Lung (tissue), 12 donors: ENCODE measurements around the gene ZPR1. TPM values are rescaled to one million over a fixed set of nuclear protein-coding genes. Genes with fewer than 3 reads are reported as not detected.

ENCODE experiments used
- ATAC-seq: fragments of 200-7000 bp; cut with Tn5 transposase; one replicate; pipeline ENCODE4 v1.9.1; 2020; ENCODE audit warnings: moderate number of reproducible peaks; ENCODE audit not compliant: insufficient read depth, low FRiP score
- DNase-seq, 3 donors: peaks; one replicate each; pipeline ENCODE4 v3.0.0-alpha.2; 2013 to 2017
- H3K27ac ChIP-seq, 2 donors: one replicate each; pipeline ENCODE4 v1.5.1; 2013; ENCODE audit warnings: mild to moderate bottlenecking in 2 of 2, moderate library complexity in 2 of 2, control low read depth in 1 of 2, inconsistent platforms in 1 of 2, low read depth in 1 of 2, low read length in 1 of 2
- H3K27me3 ChIP-seq, 3 donors: one replicate each; pipeline ENCODE4 v1.5.1; 2013; ENCODE audit warnings: low read length in 2 of 3; ENCODE audit not compliant: control insufficient read depth in 3 of 3, insufficient read depth in 3 of 3
- H3K36me3 ChIP-seq, 4 donors: one replicate each; pipeline ENCODE4 v1.5.1; 2013; ENCODE audit warnings: low read length in 4 of 4, mild to moderate bottlenecking in 1 of 4, moderate library complexity in 1 of 4; ENCODE audit not compliant: control insufficient read depth in 4 of 4, insufficient read depth in 4 of 4
- H3K4me1 ChIP-seq, 5 donors: one replicate each; pipeline ENCODE4 v1.5.1; 2013; ENCODE audit warnings: low read length in 5 of 5, mild to moderate bottlenecking in 2 of 5, moderate library complexity in 1 of 5; ENCODE audit not compliant: control insufficient read depth in 5 of 5, insufficient read depth in 5 of 5
- H3K4me3 ChIP-seq: one replicate; pipeline ENCODE4 v1.5.1; 2013; ENCODE audit warnings: mild to moderate bottlenecking, control low read depth, moderate library complexity
- H3K9ac ChIP-seq, 2 donors: one replicate each; pipeline ENCODE4 v1.5.1; 2013; ENCODE audit warnings: low read length in 2 of 2, control low read depth in 1 of 2; ENCODE audit not compliant: insufficient read depth in 1 of 2
- H3K9me3 ChIP-seq, 4 donors: one replicate each; pipeline ENCODE4 v1.5.1; 2013; ENCODE audit warnings: low read length in 3 of 4, mild to moderate bottlenecking in 1 of 4, moderate library complexity in 1 of 4; ENCODE audit not compliant: control insufficient read depth in 4 of 4, insufficient read depth in 3 of 4
- WGBS, 2 donors: extraction: QIAGEN DNeasy Blood & Tissue Kit; methylation state at CpG; one replicate each; pipeline ENCODE4 v1.1.7; 2013; 5-methylcytosine and 5-hydroxymethylcytosine counted together
- polyA plus RNA-seq, 2 donors: library from polyadenylated mRNA; stranded (reverse); fragments of 200-250 nt; gene quantifications; one replicate each; pipeline ENCODE4 v1.2.1, GENCODE V29; 2013
- total RNA-seq, 2 donors: library from RNA; depleted of rRNA in 1 of 2; stranded (reverse); fragments of >200 nt in 1 of 2; gene quantifications; one replicate each; pipeline ENCODE4 v1.2.1, GENCODE V29; 2014 to 2021
- TF ChIP-seq, protein P1 (sequence below): IDR thresholded peaks from 2 replicates; pipeline ENCODE4 v1.5.1; 2012; ENCODE audit warnings: mild to moderate bottlenecking; ENCODE audit errors: control extremely low read depth, extremely low read depth
- donor health status: control.
- donor health status: control.
- donor health status: Bipolar disorder and iron deficiency.
- donor health status: healthy.
- donor health status: DM: yes; HTN: yes; CAD: no.

Gene ZPR1
- total and polyA plus RNA-seq, 4 donors, result 19.4 to 50.9 (median 34.5) TPM

DNA sequence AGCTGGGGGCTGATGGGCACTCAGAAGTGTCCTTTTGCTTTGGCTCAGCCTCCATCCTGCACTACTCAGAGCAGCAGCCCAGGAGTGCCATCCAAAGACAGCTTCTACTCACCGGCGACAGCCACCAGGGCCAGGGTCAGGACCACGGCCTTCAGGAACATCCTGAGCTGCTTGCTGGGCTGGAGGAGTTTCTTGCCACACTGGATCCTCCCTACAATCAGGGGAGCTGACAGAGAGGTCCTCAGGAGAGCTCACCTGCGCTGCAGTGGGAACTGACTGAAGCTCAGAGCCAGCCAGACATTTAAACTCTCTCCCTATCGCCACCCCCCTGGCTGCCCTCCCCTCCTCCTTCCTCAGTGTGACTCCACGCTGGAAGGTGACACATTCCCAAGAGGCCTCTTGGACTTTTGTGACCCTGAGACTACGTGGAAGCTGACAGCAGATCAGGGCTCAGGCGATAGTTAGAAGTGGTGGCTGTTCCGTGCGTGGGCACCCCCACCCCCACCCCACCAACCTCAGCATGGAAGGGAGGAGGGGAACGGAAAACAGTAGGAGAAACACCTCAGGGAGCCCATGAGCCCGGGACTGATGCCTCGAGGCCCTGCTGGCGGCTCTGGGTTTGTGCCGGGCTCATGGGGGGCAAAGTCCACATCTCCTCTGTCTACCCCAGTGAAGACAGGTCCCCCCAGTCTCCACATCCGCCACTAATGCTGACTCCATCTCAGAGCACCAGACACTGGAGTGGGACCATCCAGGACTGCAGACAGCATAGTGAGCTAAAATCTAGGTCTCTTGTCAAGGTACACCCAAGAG lies 35.4 kb upstream of the ZPR1 start, which contains the start of gene APOA4:
Gene APOA4, minus strand, starts transcription at position 274 of the 813 bp plus-strand sequence. Its CDS starts 113 bp downstream, at position 161.
- Histone ChIP-seq H3K27me3 (no peaks in the 10 kb centered on the region), H3K4me1 (peaks cover 0 to 4% (median 0%) of the 10 kb centered on the region in 5 donors), H3K9ac (no peak within 1 kb of the TSS), H3K9me3 (no peaks in the 10 kb centered on the region), H3K27ac (no peak within 1 kb of the TSS), H3K36me3 (no peaks in the 10 kb centered on the region), H3K4me3 (no peak within 1 kb of the TSS)
- ATAC-seq (no peak), DNase-seq (no peak)
- TF ChIP-seq, protein P1, sequence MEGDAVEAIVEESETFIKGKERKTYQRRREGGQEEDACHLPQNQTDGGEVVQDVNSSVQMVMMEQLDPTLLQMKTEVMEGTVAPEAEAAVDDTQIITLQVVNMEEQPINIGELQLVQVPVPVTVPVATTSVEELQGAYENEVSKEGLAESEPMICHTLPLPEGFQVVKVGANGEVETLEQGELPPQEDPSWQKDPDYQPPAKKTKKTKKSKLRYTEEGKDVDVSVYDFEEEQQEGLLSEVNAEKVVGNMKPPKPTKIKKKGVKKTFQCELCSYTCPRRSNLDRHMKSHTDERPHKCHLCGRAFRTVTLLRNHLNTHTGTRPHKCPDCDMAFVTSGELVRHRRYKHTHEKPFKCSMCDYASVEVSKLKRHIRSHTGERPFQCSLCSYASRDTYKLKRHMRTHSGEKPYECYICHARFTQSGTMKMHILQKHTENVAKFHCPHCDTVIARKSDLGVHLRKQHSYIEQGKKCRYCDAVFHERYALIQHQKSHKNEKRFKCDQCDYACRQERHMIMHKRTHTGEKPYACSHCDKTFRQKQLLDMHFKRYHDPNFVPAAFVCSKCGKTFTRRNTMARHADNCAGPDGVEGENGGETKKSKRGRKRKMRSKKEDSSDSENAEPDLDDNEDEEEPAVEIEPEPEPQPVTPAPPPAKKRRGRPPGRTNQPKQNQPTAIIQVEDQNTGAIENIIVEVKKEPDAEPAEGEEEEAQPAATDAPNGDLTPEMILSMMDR, result no peak
- WGBS, 2 donors, result 88 to 95% methylated on average over 16 of the region's 16 CpGs

DNA sequence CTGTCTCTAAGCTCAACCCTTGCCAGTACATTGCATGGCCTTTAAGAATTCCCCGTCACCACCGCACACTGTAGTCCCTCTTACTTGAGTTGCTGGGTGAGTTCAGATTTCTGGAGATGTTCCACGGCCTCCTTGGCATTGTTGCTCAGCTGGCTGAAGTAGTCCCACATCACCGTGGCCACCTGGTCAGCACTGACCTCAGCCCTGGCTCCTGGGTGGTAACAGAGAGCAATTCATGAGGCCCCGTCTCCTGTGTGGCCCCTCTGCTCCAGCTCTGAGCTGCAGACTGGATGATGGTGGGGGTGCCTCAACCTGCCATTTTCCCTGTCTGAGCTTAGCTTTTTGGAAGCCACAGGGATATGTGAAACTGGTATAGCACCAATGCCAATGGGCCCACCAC lies 34.8 kb upstream of the ZPR1 start:
- Histone ChIP-seq H3K9ac (no peak overlapping the region), H3K4me3 (no peak overlapping the region), H3K27me3 (no peaks in the 10 kb centered on the region), H3K36me3 (no peaks in the 10 kb centered on the region), H3K4me1 (peaks cover 0 to 4% (median 0%) of the 10 kb centered on the region in 5 donors), H3K27ac (no peak overlapping the region), H3K9me3 (no peaks in the 10 kb centered on the region)
- TF ChIP-seq, protein P1, result no peak
- ATAC-seq (no peak), DNase-seq (no peak)
- WGBS, 2 donors, result 67 to 70% methylated on average over 5 of the region's 5 CpGs

DNA sequence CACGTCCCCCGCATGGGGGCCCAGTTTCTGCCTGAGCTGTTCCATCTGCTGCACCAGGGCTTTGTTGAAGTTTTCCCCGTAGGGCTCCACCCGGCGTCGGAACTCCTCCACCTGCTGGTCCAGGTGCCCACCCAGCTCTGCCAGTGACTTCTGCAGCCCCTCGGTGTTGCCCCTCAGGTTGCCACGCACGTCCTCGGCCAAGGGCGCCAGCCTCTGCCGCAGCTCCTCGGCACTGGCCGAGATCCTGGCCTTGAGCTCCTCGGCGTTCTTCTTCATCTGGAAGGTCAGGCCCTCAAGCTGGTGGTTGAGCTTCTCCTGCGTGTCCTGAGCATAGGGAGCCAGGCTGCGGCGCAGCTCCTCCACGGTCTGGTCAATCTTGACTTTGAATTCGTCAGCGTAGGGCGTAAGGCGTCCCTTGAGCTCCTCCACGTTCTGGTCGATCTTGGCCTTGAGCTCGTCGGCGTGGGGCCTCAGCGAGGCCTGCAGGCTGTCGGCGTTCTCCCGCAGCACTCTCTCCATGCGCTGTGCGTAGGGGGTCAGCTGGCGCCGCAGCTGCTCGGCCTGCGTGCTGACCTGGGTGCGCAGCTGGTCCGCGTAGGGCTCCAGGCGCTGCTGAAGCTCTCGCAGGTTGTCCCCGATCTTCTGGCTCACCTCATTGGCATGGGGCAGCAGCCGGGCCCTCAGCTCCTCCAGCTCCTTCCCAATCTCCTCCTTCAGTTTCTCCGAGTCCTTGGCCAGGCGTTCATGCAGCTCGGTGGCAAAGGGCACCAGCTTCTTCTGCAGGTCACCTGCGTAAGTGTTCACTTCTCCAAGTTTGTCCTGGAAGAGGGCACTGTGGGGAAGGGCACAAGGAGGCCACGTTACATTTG lies 33.5 kb upstream of the ZPR1 start:
- DNase-seq (no peak), ATAC-seq (no peak)
- WGBS, 2 donors, result 94 to 95% methylated on average over 51 of the region's 51 CpGs
- Histone ChIP-seq H3K4me3 (no peak overlapping the region), H3K36me3 (no peaks in the 10 kb centered on the region), H3K4me1 (peaks cover 0 to 4% (median 0%) of the 10 kb centered on the region in 5 donors), H3K27me3 (no peaks in the 10 kb centered on the region), H3K9me3 (no peaks in the 10 kb centered on the region), H3K27ac (no peak overlapping the region), H3K9ac (no peak overlapping the region)
- TF ChIP-seq, protein P1, result no peak
